ENCODE data around the gene ABCD1.
"Not testable (repeated sequence)": the region's sequence is repeated elsewhere in the genome, so short reads cannot be mapped to it uniquely, and the experiment has no call there.

Gene ABCD1

GRCh38 chrX:153724252-153725038, at the start of gene ABCD1, which contains the start of gene BCAP31:
Gene ABCD1 (plus strand): TSS chrX:153724856. CDS start chrX:153725267, 411 bp downstream.
Gene BCAP31 (minus strand): TSS chrX:153724387. CDS start chrX:153723244, 1,143 bp downstream.
- TF ChIP-seq POLR2A (IDR thresholded peaks at IDR 0.05; ENCODE audit: low read depth, low read length): peak; percentile 83
- no peak for FAIRE-seq
- DNase-seq (ENCODE audit: insufficient read length, low spot score): peak; percentile 81

- no peak for FAIRE-seq
- no peak for DNase-seq (ENCODE audit: insufficient read length, low spot score)
- TF ChIP-seq POLR2A (IDR thresholded peaks at IDR 0.05; ENCODE audit: low read depth, low read length): no peak
Measured at GRCh38 chrX:153681175-153681574, 43.5 kb upstream of the ABCD1 start.

GRCh38 chrX:153683486-153683885, 41.2 kb upstream of the ABCD1 start:
- not testable (repeated sequence) for FAIRE-seq; DNase-seq (ENCODE audit: insufficient read length, low spot score)

GRCh38 chrX:153684467-153685155, 40.0 kb upstream of the ABCD1 start:
- DNase-seq (ENCODE audit: insufficient read length, low spot score) (no peak), FAIRE-seq (no peak)
- no peak for TF ChIP-seq POLR2A (IDR thresholded peaks at IDR 0.05; ENCODE audit: low read depth, low read length)

GRCh38 chrX:153685156-153685536, 39.5 kb upstream of the ABCD1 start:
- no peak for TF ChIP-seq POLR2A (IDR thresholded peaks at IDR 0.05; ENCODE audit: low read depth, low read length)
- FAIRE-seq: no peak
- no peak for DNase-seq (ENCODE audit: insufficient read length, low spot score)

GRCh38 chrX:153685751-153686696, 38.6 kb upstream of the ABCD1 start:
- DNase-seq (ENCODE audit: insufficient read length, low spot score) (no peak), FAIRE-seq (no peak)
- no peak for TF ChIP-seq POLR2A (IDR thresholded peaks at IDR 0.05; ENCODE audit: low read depth, low read length)

GRCh38 chrX:153686711-153687110, 37.9 kb upstream of the ABCD1 start:
- DNase-seq (ENCODE audit: insufficient read length, low spot score) (no peak), FAIRE-seq (no peak)
- TF ChIP-seq POLR2A (IDR thresholded peaks at IDR 0.05; ENCODE audit: low read depth, low read length): no peak

- FAIRE-seq: no peak
Measured at GRCh38 chrX:153687121-153688039, 37.3 kb upstream of the ABCD1 start, which contains the start of gene SLC6A8. Gene SLC6A8 (plus strand): TSS chrX:153687926. CDS start chrX:153688575, 649 bp downstream.

GRCh38 chrX:153688071-153688470, 36.6 kb upstream of the ABCD1 start:
- FAIRE-seq (no peak), DNase-seq (ENCODE audit: insufficient read length, low spot score) (no peak)
- no peak for TF ChIP-seq POLR2A (IDR thresholded peaks at IDR 0.05; ENCODE audit: low read depth, low read length)

More at GRCh38 chrX:153687121-153688039, 37.3 kb upstream of the ABCD1 start, which contains the start of gene SLC6A8:
- DNase-seq (ENCODE audit: insufficient read length, low spot score): peak; percentile 63
- TF ChIP-seq POLR2A (IDR thresholded peaks at IDR 0.05; ENCODE audit: low read depth, low read length): peak; percentile 82

GRCh38 chrX:153688506-153688905, 36.1 kb upstream of the ABCD1 start:
- FAIRE-seq (no peak), DNase-seq (ENCODE audit: insufficient read length, low spot score) (no peak)

GRCh38 chrX:153688911-153689590, 35.6 kb upstream of the ABCD1 start:
- DNase-seq (ENCODE audit: insufficient read length, low spot score) (no peak), FAIRE-seq (no peak)
- TF ChIP-seq POLR2A (IDR thresholded peaks at IDR 0.05; ENCODE audit: low read depth, low read length): no peak

More at GRCh38 chrX:153688506-153688905, 36.1 kb upstream of the ABCD1 start:
- TF ChIP-seq POLR2A (IDR thresholded peaks at IDR 0.05; ENCODE audit: low read depth, low read length): no peak
